ENCODE data around the gene HIVEP3.

DNA sequence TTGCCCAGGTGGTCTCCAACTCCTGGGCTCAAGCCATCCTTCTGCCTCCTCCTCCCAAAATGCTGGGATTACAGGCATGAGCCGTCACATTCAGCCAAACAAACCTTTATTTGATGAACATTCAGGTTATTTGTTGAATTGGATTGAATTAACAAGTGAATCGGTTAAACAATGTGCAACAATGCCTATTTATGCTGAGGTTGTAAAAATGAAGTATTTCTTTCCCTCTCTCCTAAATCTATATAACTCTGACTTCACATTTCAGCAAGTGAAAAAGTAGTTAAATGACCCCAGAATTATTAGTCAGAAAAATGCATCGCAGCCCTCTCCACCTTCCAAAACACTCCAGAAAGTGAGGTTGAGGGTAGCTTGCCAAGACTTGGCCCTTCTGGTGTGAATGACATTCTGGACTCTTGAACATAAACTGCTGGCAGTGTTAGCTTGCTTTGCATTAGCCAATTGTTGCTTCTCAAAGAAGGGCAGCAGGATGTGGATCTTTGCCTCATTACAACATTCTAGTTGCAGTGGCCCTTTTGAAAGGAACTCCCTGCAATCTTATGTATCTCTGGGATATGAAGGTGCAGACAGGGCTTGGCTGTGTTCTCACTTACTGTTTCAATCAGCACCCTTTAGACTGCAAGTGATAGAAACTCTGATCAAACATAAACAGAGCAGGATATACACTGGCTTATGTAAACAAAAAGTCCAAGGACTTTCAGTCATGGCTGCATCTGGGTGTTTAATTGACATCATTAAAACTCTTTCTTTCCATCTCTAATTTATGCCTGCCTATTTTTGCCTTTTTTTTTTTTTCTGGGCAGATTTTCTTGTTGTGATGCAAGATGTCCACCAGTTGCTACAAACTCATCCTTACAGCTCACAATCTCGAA is 456.7 kb downstream of the HIVEP3 start:
- TF ChIP-seq CTCF (IDR thresholded peaks at IDR 0.05; ENCODE audit: low read length): no peak
- TF ChIP-seq EZH2 (optimal IDR thresholded peaks at IDR 0.05; ENCODE audit: low read depth, low read length): no peak
